Ovary (tissue), 9 donors: ENCODE measurements around the gene NAGPA. TPM values are rescaled to one million over a fixed set of nuclear protein-coding genes. Genes with fewer than 3 reads are reported as not detected.

Experiments
- DNase-seq, 5 donors: peaks; one replicate each; pipeline ENCODE4 v3.0.0-alpha.2; 2019 to 2020
- H3K27ac ChIP-seq, 2 donors: fragments of 200-600 bp; one replicate each; pipeline versions ENCODE4 v1.5.1 to v1.8.0; 2019 to 2022
- H3K27me3 ChIP-seq: fragments of 200-600 bp; one replicate; pipeline ENCODE4 v1.8.0; 2022
- H3K36me3 ChIP-seq: fragments of 200-600 bp; sonication (generic); one replicate; pipeline ENCODE4 v1.5.1; 2019
- H3K4me1 ChIP-seq: one replicate; pipeline ENCODE4 v1.8.1; 2013; ENCODE audit warnings: mild to moderate bottlenecking, moderate library complexity; ENCODE audit not compliant: insufficient read depth
- H3K4me3 ChIP-seq: fragments of 200-600 bp; sonication (generic); one replicate; pipeline ENCODE4 v1.5.1; 2017
- H3K9me3 ChIP-seq, 2 donors: fragments of 200-600 bp in 1 of 2; sonication (generic) in 1 of 2; one replicate each; pipeline versions ENCODE4 v1.5.1 to v1.8.1; 2013 to 2019; ENCODE audit warnings: mild to moderate bottlenecking in 1 of 2, moderate library complexity in 1 of 2
- EP300 ChIP-seq: sonication (generic); formaldehyde crosslinking; IDR thresholded peaks from one replicate; pipeline ENCODE4 v1.6.1; 2017; ENCODE audit warnings: antibody characterized with exemption
- POLR2A ChIP-seq: fragments of 450-650 bp; IDR thresholded peaks from one replicate; pipeline ENCODE4 v1.6.1; 2017; ENCODE audit warnings: antibody characterized with exemption, mild to moderate bottlenecking, moderate library complexity
- WGBS, 3 donors: extraction: QIAGEN DNeasy Blood & Tissue Kit in 1 of 3; methylation state at CpG; one replicate each; pipeline versions ENCODE4 v1.1.5 to v1.1.7; 2013 to 2017; 5-methylcytosine and 5-hydroxymethylcytosine counted together
- intact Hi-C, 4 donors: fragments of 100-400 bp; cut with DNase I; formaldehyde crosslinking; loops; one replicate each; pipeline versions ENCODE4 v1.11.0 to v1.15.1; 2022 to 2023
- polyA plus RNA-seq, 2 donors: library from polyadenylated mRNA; stranded (reverse); fragments of 200-250 nt in 1 of 2; fragments of 350-450 nt in 1 of 2; fragmentation: Illumina TruSeq in 1 of 2; extraction: RNeasy Lipid Tissue Mini Kit (QIAGEN cat#74804) in 1 of 2; gene quantifications; one replicate each; pipeline ENCODE4 v1.2.3, GENCODE V29; 2013 to 2014
- total RNA-seq, 7 donors: library from RNA; depleted of rRNA in 2 of 7; stranded (reverse); fragments of >200 nt in 2 of 7; fragmentation: NEBNext Ultra II Directional in 3 of 7; extraction: Animal tissue kit (Norgen Biotek cat#: 25700) in 3 of 7; gene quantifications; one replicate each; pipeline versions ENCODE4 v1.1.0 to v1.2.4, GENCODE V29; 2016 to 2023
- TF ChIP-seq, protein P1 (sequence below), 3 donors: fragments of 450-650 bp in 2 of 3; fragments of 200-600 bp in 1 of 3; IDR thresholded peaks; one replicate each; pipeline versions ENCODE4 v1.5.1 to v1.8.0; 2016 to 2022; ENCODE audit warnings: antibody characterized with exemption in 3 of 3, mild to moderate bottlenecking in 1 of 3
- donor health status: DM: no; HTN: no; CAD: no; lungs with moderate emphysema.
- donor health status: DM: no; HTN: no; CAD: no.
- donor health status: Bipolar disorder and iron deficiency.
- donor health status: DM: yes; HTN: yes; CAD: no.
- donor health status: DM: no; HTN: no; CAD: no.
- donor health status: DM: yes; HTN: yes; CAD: no.

NAGPA gene
- total and polyA plus RNA-seq, 9 donors: 2.9 to 14.8 (median 7.1) TPM

DNA sequence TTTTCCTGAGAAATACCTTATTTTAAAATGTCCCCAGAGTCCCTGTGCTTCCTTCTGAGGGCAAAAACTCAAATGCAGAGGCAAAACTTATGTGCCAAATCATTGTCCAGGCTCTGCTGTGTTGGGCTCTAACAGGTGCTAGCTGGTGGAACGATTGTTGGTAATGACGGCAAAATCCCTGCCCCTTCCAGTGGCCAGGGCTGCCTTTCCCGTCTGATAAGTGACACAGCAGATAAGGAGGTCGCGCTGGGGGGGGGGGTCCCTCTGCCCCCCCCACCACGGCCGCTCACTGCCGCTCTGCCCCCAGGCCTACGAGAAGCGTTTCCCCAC is 46.5 kb downstream of the NAGPA start:
- TF ChIP-seq EP300: no peak
- TF ChIP-seq, protein P1, sequence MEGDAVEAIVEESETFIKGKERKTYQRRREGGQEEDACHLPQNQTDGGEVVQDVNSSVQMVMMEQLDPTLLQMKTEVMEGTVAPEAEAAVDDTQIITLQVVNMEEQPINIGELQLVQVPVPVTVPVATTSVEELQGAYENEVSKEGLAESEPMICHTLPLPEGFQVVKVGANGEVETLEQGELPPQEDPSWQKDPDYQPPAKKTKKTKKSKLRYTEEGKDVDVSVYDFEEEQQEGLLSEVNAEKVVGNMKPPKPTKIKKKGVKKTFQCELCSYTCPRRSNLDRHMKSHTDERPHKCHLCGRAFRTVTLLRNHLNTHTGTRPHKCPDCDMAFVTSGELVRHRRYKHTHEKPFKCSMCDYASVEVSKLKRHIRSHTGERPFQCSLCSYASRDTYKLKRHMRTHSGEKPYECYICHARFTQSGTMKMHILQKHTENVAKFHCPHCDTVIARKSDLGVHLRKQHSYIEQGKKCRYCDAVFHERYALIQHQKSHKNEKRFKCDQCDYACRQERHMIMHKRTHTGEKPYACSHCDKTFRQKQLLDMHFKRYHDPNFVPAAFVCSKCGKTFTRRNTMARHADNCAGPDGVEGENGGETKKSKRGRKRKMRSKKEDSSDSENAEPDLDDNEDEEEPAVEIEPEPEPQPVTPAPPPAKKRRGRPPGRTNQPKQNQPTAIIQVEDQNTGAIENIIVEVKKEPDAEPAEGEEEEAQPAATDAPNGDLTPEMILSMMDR (IDR thresholded peaks at IDR 0.05): no peak
- no peak for TF ChIP-seq POLR2A
- H3K36me3 ChIP-seq: no peaks in the 10 kb centered on the region
- H3K9me3 ChIP-seq: no peaks in the 10 kb centered on the region
- WGBS, 3 donors: 2 to 5% (median 4%) methylated on average over 6 to 10 of the region's 10 CpGs
- DNase-seq: no peak
- no peaks in the 10 kb centered on the region for H3K4me1 ChIP-seq
- intact Hi-C loops: no loop called here
- H3K27ac ChIP-seq: no peak overlapping the region
- H3K4me3 ChIP-seq: no peak overlapping the region
- no peaks in the 10 kb centered on the region for H3K27me3 ChIP-seq

DNA sequence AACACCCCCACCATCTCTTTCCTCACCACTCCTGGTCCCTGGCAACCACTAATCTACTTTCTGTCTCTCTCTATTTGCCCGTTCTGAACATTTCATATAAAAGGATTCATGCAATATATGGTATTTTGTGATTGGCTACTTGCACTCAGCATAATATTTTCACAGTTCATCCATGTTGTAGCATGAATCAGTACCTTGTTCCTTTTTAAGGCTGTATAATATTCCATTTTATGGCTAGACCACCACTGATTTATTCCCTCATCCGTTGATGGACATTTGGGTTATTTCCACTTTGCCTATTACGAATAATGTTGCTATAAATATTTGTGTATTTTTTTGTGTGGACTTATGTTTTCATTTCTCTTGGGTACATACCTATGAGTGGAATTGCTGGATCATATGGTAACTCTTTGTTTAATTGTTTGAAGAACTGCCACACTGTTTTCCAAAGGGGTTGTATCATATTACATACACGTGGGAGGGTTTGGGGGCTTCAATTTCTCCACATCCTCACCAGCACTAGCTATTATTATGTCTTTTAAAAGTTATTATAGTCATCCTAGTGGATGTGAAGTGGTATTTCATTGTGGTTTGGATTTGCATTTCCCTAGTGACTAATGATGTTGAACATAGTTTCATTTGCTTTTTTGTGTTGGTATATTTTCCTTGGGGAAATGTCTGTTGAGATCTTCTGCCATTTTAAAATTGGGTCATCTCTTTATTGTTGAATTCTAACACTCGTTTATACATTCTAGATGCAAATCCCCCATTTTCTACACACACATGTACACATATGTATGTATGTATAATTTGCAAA is 49.4 kb downstream of the NAGPA start:
- WGBS, 3 donors: 60 to 72% (median 67%) methylated on average over 5 of the region's 5 CpGs
- TF ChIP-seq EP300: no peak
- TF ChIP-seq, protein P1 (IDR thresholded peaks at IDR 0.05): no peak
- no peak for TF ChIP-seq POLR2A
- intact Hi-C loops: no loop called here
- Histone ChIP-seq H3K27me3 (no peaks in the 10 kb centered on the region), H3K4me3 (no peak overlapping the region), H3K27ac (no peak overlapping the region), H3K4me1 (no peaks in the 10 kb centered on the region), H3K9me3 (no peaks in the 10 kb centered on the region), H3K36me3 (no peaks in the 10 kb centered on the region)
- no peak for DNase-seq

DNA sequence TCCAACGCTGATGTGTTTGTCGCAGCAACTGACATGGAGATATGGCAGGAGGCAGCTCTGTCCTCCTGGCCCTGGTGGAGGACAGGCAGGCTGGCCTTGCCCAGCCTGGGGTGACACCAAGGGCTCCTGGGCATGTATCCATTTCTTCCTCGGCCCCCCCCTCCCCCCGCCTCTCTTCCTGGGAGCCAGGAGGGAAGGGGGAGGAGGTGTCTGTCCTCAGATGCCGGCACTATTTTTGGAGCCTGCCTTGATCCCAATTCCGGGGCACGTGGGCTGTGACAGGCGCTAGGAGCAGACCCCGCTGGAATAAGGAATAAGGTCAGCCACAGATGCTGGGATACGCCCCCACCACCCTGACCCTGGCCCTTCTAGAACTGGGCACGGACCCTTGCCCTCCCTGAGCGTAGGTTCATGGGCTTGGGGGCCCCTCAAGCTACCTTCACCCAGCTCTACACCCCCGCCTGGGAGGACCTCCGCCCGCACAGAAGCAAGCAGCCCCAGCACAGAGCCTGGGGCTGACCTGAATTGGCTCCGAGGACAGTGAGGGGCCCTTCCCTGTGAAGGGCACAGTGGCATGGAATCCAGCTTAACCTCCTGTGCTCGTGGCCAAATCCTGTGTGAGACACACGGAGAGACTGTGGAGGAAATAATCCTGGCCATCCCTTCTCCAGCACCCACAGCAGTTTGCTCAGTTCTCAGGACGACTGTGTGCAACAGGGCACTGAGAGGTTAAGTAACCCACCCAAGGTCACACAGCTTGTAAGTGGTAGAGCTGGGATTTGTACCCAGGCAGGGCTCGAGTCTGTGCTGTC is 51.5 kb downstream of the NAGPA start:
- no peak for TF ChIP-seq EP300
- TF ChIP-seq, protein P1 (IDR thresholded peaks at IDR 0.05): no peak
- no peak for TF ChIP-seq POLR2A

DNA sequence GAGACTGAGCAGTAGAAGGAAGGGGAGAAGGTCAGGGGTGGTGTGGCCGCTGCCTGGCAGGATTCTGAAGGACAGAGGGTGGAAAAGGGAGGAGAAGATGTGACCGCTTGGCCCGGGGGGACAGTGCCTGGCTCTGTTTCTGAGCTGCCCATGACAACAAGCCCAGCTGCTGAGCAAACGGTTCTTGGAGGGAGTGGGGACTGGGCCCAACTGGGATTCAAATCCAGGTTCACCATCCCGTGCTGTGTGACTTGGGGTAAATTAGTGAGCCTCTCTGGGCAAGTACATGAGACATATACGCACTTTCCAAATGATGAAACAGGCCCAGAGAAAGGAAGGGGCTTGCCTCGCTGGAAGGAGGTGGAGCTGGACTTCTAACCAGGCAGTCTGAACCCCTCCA is 52.3 kb downstream of the NAGPA start:
- H3K36me3 ChIP-seq: no peaks in the 10 kb centered on the region
- TF ChIP-seq POLR2A: no peak
- TF ChIP-seq, protein P1 (IDR thresholded peaks at IDR 0.05): no peak
- TF ChIP-seq EP300: no peak
- no peak for DNase-seq
- no peak overlapping the region for H3K27ac ChIP-seq
- H3K9me3 ChIP-seq: no peaks in the 10 kb centered on the region
- intact Hi-C loops: no loop called here
- no peaks in the 10 kb centered on the region for H3K4me1 ChIP-seq
- WGBS, 3 donors: 62 to 69% (median 67%) methylated on average over 7 of the region's 7 CpGs
- no peak overlapping the region for H3K4me3 ChIP-seq
- H3K27me3 ChIP-seq: no peaks in the 10 kb centered on the region

More for the DNA sequence above, 51.5 kb downstream of the NAGPA start:
- 13 to 25% (median 14%) methylated on average over 16 to 20 of the region's 20 CpGs for WGBS, 3 donors
- H3K9me3 ChIP-seq: no peaks in the 10 kb centered on the region
- H3K27me3 ChIP-seq: no peaks in the 10 kb centered on the region
- intact Hi-C loops: no loop called here
- H3K27ac ChIP-seq: no peak overlapping the region
- H3K36me3 ChIP-seq: no peaks in the 10 kb centered on the region
- DNase-seq: no peak
- no peaks in the 10 kb centered on the region for H3K4me1 ChIP-seq
- H3K4me3 ChIP-seq: no peak overlapping the region
